Retinal pigment epithelial cell (primary cell): Measurements from ENCODE around the gene IL1RAPL1.
A peak's percentile ranks its signal among the peaks of the same experiment; 100 is the strongest.

Experiments used
- DNase-seq: peaks from one replicate; pipeline ENCODE4 v3.0.0-alpha.2; 2010; ENCODE audit warnings: low read depth
- H3K4me3 ChIP-seq: 2 replicates; pipeline ENCODE4 v1.5.1; 2011; ENCODE audit warnings: mild to moderate bottlenecking, low read length, control low read depth, moderate library complexity
- CTCF ChIP-seq: conservative IDR thresholded peaks from 2 replicates; pipeline ENCODE4 v1.5.1; 2011; ENCODE audit warnings: low read depth, low read length, control low read depth, inconsistent platforms

The IL1RAPL1 gene

GRCh38 chrX:29590921-29591320, 1003.7 kb downstream of the IL1RAPL1 start:
- TF ChIP-seq CTCF = no peak
- no peak for DNase-seq
- H3K4me3 ChIP-seq = no peak overlapping the region

GRCh38 chrX:29604381-29604780, 1017.1 kb downstream of the IL1RAPL1 start:
- no peak overlapping the region for H3K4me3 ChIP-seq
- DNase-seq = no peak
- no peak for TF ChIP-seq CTCF

GRCh38 chrX:29617276-29617675, 1030.0 kb downstream of the IL1RAPL1 start:
- no peak for DNase-seq
- no peak for TF ChIP-seq CTCF
- no peak overlapping the region for H3K4me3 ChIP-seq

- H3K4me3 ChIP-seq = no peak overlapping the region
- TF ChIP-seq CTCF = peak; percentile 47
- no peak for DNase-seq
Measured at GRCh38 chrX:29617725-29618124, 1030.5 kb downstream of the IL1RAPL1 start.

GRCh38 chrX:29627833-29628232, 1040.6 kb downstream of the IL1RAPL1 start:
- DNase-seq = no peak
- no peak for TF ChIP-seq CTCF
- H3K4me3 ChIP-seq = no peak overlapping the region

GRCh38 chrX:29634516-29634915, 1047.3 kb downstream of the IL1RAPL1 start:
- H3K4me3 ChIP-seq = no peak overlapping the region
- no peak for TF ChIP-seq CTCF
- no peak for DNase-seq

GRCh38 chrX:29636331-29636730, 1049.1 kb downstream of the IL1RAPL1 start:
- no peak overlapping the region for H3K4me3 ChIP-seq
- TF ChIP-seq CTCF = no peak
- DNase-seq = no peak
